Measurements from ENCODE around the gene ETV2.

ETV2 gene

DNA sequence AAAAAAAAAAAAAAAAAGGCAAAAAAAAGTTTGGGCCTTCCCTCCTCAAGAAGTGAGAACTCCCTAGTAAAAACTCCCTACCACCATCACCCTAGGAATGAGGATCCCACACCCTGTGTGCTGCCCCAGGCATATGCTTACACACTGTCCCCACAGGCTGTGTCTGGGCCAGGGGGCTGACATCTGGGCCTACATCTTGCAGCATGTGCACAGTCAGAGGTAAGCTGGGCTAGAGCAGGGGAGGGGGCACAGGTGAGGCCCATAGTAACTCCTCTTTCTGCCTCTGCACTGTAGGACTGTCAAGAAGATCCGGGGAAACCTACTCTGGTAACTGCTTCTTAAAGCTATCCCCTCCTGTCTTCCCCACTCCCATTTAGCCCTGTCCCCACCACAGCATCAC, 28.0 kb upstream of the ETV2 start:
- TF ChIP-seq ZC3H10 (CRISPR knock-in tag; IDR thresholded peaks at IDR 0.05) (no peak), PPARA (CRISPR knock-in tag; IDR thresholded peaks at IDR 0.05; ENCODE audit: borderline replicate concordance) (no peak), ZNF70 (CRISPR knock-in tag; IDR thresholded peaks at IDR 0.05) (no peak), ISL1 (CRISPR knock-in tag; IDR thresholded peaks at IDR 0.05) (no peak), CSDC2 (CRISPR knock-in tag; IDR thresholded peaks at IDR 0.05) (no peak), RARB (CRISPR knock-in tag; IDR thresholded peaks at IDR 0.05) (no peak), ZNF8 (CRISPR knock-in tag; IDR thresholded peaks at IDR 0.05) (no peak), ARNTL (CRISPR knock-in tag; IDR thresholded peaks at IDR 0.05; ENCODE audit: borderline replicate concordance, low read depth) (no peak)
- TF ChIP-seq, protein P1, sequence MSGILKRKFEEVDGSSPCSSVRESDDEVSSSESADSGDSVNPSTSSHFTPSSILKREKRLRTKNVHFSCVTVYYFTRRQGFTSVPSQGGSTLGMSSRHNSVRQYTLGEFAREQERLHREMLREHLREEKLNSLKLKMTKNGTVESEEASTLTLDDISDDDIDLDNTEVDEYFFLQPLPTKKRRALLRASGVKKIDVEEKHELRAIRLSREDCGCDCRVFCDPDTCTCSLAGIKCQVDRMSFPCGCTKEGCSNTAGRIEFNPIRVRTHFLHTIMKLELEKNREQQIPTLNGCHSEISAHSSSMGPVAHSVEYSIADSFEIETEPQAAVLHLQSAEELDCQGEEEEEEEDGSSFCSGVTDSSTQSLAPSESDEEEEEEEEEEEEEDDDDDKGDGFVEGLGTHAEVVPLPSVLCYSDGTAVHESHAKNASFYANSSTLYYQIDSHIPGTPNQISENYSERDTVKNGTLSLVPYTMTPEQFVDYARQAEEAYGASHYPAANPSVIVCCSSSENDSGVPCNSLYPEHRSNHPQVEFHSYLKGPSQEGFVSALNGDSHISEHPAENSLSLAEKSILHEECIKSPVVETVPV (CRISPR knock-in tag; IDR thresholded peaks at IDR 0.05) = no peak
- TF ChIP-seq, protein P2, sequence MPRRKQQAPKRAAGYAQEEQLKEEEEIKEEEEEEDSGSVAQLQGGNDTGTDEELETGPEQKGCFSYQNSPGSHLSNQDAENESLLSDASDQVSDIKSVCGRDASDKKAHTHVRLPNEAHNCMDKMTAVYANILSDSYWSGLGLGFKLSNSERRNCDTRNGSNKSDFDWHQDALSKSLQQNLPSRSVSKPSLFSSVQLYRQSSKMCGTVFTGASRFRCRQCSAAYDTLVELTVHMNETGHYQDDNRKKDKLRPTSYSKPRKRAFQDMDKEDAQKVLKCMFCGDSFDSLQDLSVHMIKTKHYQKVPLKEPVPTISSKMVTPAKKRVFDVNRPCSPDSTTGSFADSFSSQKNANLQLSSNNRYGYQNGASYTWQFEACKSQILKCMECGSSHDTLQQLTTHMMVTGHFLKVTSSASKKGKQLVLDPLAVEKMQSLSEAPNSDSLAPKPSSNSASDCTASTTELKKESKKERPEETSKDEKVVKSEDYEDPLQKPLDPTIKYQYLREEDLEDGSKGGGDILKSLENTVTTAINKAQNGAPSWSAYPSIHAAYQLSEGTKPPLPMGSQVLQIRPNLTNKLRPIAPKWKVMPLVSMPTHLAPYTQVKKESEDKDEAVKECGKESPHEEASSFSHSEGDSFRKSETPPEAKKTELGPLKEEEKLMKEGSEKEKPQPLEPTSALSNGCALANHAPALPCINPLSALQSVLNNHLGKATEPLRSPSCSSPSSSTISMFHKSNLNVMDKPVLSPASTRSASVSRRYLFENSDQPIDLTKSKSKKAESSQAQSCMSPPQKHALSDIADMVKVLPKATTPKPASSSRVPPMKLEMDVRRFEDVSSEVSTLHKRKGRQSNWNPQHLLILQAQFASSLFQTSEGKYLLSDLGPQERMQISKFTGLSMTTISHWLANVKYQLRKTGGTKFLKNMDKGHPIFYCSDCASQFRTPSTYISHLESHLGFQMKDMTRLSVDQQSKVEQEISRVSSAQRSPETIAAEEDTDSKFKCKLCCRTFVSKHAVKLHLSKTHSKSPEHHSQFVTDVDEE (CRISPR knock-in tag; IDR thresholded peaks at IDR 0.05) = no peak
- TF ChIP-seq, protein P3, sequence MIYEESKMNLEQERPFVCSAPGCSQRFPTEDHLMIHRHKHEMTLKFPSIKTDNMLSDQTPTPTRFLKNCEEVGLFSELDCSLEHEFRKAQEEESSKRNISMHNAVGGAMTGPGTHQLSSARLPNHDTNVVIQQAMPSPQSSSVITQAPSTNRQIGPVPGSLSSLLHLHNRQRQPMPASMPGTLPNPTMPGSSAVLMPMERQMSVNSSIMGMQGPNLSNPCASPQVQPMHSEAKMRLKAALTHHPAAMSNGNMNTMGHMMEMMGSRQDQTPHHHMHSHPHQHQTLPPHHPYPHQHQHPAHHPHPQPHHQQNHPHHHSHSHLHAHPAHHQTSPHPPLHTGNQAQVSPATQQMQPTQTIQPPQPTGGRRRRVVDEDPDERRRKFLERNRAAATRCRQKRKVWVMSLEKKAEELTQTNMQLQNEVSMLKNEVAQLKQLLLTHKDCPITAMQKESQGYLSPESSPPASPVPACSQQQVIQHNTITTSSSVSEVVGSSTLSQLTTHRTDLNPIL (CRISPR knock-in tag; IDR thresholded peaks at IDR 0.05; ENCODE audit: low read depth) = no peak
- TF ChIP-seq, protein P4, sequence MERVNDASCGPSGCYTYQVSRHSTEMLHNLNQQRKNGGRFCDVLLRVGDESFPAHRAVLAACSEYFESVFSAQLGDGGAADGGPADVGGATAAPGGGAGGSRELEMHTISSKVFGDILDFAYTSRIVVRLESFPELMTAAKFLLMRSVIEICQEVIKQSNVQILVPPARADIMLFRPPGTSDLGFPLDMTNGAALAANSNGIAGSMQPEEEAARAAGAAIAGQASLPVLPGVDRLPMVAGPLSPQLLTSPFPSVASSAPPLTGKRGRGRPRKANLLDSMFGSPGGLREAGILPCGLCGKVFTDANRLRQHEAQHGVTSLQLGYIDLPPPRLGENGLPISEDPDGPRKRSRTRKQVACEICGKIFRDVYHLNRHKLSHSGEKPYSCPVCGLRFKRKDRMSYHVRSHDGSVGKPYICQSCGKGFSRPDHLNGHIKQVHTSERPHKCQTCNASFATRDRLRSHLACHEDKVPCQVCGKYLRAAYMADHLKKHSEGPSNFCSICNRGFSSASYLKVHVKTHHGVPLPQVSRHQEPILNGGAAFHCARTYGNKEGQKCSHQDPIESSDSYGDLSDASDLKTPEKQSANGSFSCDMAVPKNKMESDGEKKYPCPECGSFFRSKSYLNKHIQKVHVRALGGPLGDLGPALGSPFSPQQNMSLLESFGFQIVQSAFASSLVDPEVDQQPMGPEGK (CRISPR knock-in tag; IDR thresholded peaks at IDR 0.05; ENCODE audit: borderline replicate concordance) = no peak
- TF ChIP-seq, protein P5, sequence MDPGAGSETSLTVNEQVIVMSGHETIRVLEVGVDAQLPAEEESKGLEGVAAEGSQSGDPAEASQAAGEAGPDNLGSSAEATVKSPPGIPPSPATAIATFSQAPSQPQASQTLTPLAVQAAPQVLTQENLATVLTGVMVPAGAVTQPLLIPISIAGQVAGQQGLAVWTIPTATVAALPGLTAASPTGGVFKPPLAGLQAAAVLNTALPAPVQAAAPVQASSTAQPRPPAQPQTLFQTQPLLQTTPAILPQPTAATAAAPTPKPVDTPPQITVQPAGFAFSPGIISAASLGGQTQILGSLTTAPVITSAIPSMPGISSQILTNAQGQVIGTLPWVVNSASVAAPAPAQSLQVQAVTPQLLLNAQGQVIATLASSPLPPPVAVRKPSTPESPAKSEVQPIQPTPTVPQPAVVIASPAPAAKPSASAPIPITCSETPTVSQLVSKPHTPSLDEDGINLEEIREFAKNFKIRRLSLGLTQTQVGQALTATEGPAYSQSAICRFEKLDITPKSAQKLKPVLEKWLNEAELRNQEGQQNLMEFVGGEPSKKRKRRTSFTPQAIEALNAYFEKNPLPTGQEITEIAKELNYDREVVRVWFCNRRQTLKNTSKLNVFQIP (CRISPR knock-in tag; IDR thresholded peaks at IDR 0.05; ENCODE audit: borderline replicate concordance, low read depth) = no peak
- ATAC-seq = no peak

DNA sequence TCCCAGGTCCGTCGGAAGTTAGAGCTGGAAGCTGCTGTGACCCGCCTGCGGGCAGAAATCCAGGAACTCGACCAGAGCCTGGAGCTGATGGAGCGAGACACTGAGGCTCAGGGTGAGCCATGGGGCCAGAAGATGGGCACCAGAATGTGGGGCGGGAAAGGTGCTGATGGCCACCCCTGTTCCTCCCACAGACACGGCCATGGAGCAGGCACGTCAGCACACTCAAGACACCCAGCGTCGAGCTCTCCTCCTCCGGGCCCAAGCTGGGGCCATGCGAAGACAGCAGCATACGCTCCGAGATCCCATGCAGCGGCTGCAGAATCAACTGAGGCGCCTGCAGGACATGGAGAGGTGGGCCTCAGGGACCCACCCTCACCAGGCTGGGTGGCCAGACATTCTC, 26.5 kb upstream of the ETV2 start:
- TF ChIP-seq, protein P4 (CRISPR knock-in tag; IDR thresholded peaks at IDR 0.05; ENCODE audit: borderline replicate concordance) = no peak
- no peak for TF ChIP-seq ARNTL (CRISPR knock-in tag; IDR thresholded peaks at IDR 0.05; ENCODE audit: borderline replicate concordance, low read depth)
- no peak for ATAC-seq

DNA sequence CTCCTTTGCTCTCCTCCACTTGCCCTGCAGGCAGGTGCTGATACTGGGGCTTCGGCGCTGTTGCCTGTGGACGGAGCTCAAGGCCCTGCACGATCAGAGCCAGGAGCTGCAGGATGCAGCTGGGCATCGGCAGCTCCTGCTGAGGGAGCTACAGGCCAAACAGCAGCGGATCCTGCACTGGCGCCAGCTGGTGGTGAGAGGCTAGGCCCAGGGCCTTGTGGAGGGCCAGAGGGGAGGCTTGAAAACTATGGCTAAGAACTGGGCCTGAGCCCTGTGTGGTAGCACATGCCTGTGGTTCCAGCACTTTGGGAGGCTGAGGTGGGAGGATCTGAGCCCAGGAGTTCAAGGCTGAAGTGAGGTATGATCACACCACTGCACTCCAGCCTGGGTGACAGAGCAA, 22.7 kb upstream of the ETV2 start:
- ATAC-seq = peak; percentile 41; the same call in 2 of the 3 replicates
- TF ChIP-seq TCF4 (CRISPR knock-in tag; IDR thresholded peaks at IDR 0.05; ENCODE audit: borderline replicate concordance) (no peak), RARB (CRISPR knock-in tag; IDR thresholded peaks at IDR 0.05) (no peak), TOX (CRISPR knock-in tag; IDR thresholded peaks at IDR 0.05; ENCODE audit: borderline replicate concordance) (no peak), ZNF565 (CRISPR knock-in tag; conservative IDR thresholded peaks at IDR 0.05; ENCODE audit: low read depth) (no peak), ZFP30 (CRISPR knock-in tag; IDR thresholded peaks at IDR 0.05) (no peak), OSR1 (CRISPR knock-in tag; IDR thresholded peaks at IDR 0.05) (no peak), ISL1 (CRISPR knock-in tag; IDR thresholded peaks at IDR 0.05) (no peak)
- TF ChIP-seq, protein P3 (CRISPR knock-in tag; IDR thresholded peaks at IDR 0.05; ENCODE audit: low read depth) = no peak
- TF ChIP-seq, protein P1 (CRISPR knock-in tag; IDR thresholded peaks at IDR 0.05) = no peak
